Measurements from ENCODE around the gene MCU.

DNA sequence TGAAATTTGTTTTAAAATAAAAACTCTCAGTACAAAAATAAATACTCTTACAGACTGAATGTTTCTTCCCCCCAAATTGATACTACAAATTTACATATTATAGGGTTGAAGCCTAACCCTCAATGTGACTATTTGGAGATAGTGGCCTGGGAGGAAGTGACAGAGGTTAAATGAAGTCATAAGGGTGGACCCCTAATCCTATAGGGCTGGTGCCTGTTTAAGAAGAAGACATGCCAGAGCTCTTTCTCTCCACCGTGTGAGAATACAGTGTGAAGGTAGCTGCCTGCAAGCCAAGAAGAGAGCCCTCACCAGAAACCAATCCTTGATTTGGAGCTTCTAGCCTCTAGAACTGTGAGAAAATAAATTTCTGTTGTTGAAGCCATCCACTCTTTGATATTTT lies 67.6 kb downstream of the MCU start:
- TF ChIP-seq, protein P1, sequence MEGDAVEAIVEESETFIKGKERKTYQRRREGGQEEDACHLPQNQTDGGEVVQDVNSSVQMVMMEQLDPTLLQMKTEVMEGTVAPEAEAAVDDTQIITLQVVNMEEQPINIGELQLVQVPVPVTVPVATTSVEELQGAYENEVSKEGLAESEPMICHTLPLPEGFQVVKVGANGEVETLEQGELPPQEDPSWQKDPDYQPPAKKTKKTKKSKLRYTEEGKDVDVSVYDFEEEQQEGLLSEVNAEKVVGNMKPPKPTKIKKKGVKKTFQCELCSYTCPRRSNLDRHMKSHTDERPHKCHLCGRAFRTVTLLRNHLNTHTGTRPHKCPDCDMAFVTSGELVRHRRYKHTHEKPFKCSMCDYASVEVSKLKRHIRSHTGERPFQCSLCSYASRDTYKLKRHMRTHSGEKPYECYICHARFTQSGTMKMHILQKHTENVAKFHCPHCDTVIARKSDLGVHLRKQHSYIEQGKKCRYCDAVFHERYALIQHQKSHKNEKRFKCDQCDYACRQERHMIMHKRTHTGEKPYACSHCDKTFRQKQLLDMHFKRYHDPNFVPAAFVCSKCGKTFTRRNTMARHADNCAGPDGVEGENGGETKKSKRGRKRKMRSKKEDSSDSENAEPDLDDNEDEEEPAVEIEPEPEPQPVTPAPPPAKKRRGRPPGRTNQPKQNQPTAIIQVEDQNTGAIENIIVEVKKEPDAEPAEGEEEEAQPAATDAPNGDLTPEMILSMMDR (conservative IDR thresholded peaks at IDR 0.05 in 1 of 2, IDR thresholded peaks at IDR 0.05 in 1 of 2; ENCODE audit: low read depth in 1 of 2, low read length in 2 of 2) = no peak
- TF ChIP-seq EZH2 (IDR thresholded peaks at IDR 0.05; ENCODE audit: low read length, missing control alignments) = no peak

All from fibroblast of lung (primary cell).